ENCODE results near the gene MYL12A. TPM values are rescaled to one million over a fixed set of nuclear protein-coding genes. Genes with fewer than 3 reads are reported as not detected.
A peak's percentile ranks its signal among the peaks of the same experiment; 100 is the strongest.

MYL12A gene
- total and polyA plus RNA-seq, 2 of the 13 experiments (the other 11 are each of a cell fraction or from before 2014, with no cell fraction given): 261 to 277 TPM

DNA sequence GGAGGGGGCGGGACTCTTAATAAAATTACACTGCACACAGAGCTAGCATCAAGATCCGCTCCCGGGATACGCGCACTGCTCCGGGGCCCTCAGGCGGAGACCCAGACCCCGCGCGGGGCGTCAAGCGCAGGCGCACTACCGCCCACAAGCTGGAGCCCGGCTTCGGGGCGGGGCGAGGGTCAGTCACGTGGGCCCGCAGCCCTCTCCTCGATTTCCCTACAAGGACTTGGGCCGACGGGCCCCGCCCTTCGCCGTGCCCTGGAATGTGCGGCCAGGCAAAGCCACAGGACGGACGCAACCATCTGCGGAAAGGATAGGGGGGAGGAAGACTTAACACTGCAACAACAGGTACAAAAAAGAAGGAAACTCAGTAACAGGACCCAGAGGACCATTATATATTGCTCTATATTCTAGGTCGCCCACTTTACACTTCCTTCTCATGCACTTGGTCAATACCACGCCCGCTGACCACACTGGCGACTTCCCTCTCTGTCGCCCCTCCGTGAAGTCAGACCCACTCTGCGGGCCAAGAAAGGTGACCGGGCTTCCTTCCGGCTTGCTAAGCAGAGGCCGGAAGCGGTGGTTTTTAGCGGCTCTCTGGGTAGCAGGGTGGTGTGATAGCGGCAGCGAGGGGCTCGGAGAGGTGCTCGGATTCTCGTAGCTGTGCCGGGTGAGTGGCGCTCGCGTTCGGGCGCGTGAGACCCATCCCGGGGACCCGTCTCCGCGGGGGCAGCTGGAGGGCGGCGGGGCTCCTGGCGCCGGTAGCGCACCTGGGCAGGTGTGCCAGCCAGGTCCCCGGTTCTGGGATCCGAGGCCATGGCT, at the start of gene MYL12A (continued):
- peak; percentile 73 for TF ChIP-seq ZNF317 (CRISPR knock-in tag; IDR thresholded peaks at IDR 0.05)
- peak; percentile 89 for TF ChIP-seq TOPORS (CRISPR knock-in tag; IDR thresholded peaks at IDR 0.05)
- TF ChIP-seq, protein P1, sequence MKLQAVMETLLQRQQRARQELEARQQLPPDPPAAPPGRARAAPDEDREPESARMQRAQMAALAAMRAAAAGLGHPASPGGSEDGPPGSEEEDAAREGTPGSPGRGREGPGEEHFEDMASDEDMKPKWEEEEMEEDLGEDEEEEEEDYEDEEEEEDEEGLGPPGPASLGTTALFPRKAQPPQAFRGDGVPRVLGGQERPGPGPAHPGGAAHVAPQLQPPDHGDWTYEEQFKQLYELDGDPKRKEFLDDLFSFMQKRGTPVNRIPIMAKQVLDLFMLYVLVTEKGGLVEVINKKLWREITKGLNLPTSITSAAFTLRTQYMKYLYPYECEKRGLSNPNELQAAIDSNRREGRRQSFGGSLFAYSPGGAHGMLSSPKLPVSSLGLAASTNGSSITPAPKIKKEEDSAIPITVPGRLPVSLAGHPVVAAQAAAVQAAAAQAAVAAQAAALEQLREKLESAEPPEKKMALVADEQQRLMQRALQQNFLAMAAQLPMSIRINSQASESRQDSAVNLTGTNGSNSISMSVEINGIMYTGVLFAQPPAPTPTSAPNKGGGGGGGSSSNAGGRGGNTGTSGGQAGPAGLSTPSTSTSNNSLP (IDR thresholded peaks at IDR 0.05; ENCODE audit: low read depth, low read length): peak; percentile 56; the same call in 1 of the 2 replicates
- TF ChIP-seq GPN1 (CRISPR knock-in tag; IDR thresholded peaks at IDR 0.05; ENCODE audit: borderline replicate concordance): no peak
- TF ChIP-seq POGZ (CRISPR knock-in tag; IDR thresholded peaks at IDR 0.05): peak; percentile 94
- peak; percentile 14; the same call in 1 of the 2 replicates for TF ChIP-seq ZKSCAN8 (CRISPR knock-in tag; IDR thresholded peaks at IDR 0.05; ENCODE audit: borderline replicate concordance)
- TF ChIP-seq, protein P2, sequence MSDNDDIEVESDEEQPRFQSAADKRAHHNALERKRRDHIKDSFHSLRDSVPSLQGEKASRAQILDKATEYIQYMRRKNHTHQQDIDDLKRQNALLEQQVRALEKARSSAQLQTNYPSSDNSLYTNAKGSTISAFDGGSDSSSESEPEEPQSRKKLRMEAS (IDR thresholded peaks at IDR 0.05): peak; percentile 80
- no peak for TF ChIP-seq KLF13 (CRISPR knock-in tag; IDR thresholded peaks at IDR 0.05)
- TF ChIP-seq, protein P3, sequence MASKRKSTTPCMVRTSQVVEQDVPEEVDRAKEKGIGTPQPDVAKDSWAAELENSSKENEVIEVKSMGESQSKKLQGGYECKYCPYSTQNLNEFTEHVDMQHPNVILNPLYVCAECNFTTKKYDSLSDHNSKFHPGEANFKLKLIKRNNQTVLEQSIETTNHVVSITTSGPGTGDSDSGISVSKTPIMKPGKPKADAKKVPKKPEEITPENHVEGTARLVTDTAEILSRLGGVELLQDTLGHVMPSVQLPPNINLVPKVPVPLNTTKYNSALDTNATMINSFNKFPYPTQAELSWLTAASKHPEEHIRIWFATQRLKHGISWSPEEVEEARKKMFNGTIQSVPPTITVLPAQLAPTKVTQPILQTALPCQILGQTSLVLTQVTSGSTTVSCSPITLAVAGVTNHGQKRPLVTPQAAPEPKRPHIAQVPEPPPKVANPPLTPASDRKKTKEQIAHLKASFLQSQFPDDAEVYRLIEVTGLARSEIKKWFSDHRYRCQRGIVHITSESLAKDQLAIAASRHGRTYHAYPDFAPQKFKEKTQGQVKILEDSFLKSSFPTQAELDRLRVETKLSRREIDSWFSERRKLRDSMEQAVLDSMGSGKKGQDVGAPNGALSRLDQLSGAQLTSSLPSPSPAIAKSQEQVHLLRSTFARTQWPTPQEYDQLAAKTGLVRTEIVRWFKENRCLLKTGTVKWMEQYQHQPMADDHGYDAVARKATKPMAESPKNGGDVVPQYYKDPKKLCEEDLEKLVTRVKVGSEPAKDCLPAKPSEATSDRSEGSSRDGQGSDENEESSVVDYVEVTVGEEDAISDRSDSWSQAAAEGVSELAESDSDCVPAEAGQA (IDR thresholded peaks at IDR 0.05; ENCODE audit: low read depth): 0 out of 2 replicates have a peak, but pooled peaks have one; percentile 34
- TF ChIP-seq, protein P3 (CRISPR knock-in tag; IDR thresholded peaks at IDR 0.05; ENCODE audit: borderline replicate concordance): no peak
- TF ChIP-seq, protein P4, sequence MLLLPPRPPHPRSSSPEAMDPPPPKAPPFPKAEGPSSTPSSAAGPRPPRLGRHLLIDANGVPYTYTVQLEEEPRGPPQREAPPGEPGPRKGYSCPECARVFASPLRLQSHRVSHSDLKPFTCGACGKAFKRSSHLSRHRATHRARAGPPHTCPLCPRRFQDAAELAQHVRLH (CRISPR knock-in tag; IDR thresholded peaks at IDR 0.05; ENCODE audit: borderline replicate concordance, low read depth): peak; percentile 39; the same call in 1 of the 2 replicates
- peak; percentile 60; the same call in 1 of the 2 replicates for TF ChIP-seq ZNF333 (CRISPR knock-in tag; IDR thresholded peaks at IDR 0.05; ENCODE audit: borderline replicate concordance)
- TF ChIP-seq, protein P5, sequence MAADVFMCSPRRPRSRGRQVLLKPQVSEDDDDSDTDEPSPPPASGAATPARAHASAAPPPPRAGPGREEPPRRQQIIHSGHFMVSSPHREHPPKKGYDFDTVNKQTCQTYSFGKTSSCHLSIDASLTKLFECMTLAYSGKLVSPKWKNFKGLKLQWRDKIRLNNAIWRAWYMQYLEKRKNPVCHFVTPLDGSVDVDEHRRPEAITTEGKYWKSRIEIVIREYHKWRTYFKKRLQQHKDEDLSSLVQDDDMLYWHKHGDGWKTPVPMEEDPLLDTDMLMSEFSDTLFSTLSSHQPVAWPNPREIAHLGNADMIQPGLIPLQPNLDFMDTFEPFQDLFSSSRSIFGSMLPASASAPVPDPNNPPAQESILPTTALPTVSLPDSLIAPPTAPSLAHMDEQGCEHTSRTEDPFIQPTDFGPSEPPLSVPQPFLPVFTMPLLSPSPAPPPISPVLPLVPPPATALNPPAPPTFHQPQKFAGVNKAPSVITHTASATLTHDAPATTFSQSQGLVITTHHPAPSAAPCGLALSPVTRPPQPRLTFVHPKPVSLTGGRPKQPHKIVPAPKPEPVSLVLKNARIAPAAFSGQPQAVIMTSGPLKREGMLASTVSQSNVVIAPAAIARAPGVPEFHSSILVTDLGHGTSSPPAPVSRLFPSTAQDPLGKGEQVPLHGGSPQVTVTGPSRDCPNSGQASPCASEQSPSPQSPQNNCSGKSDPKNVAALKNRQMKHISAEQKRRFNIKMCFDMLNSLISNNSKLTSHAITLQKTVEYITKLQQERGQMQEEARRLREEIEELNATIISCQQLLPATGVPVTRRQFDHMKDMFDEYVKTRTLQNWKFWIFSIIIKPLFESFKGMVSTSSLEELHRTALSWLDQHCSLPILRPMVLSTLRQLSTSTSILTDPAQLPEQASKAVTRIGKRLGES (CRISPR knock-in tag; IDR thresholded peaks at IDR 0.05; ENCODE audit: borderline replicate concordance): no peak
- TF ChIP-seq, protein P6, sequence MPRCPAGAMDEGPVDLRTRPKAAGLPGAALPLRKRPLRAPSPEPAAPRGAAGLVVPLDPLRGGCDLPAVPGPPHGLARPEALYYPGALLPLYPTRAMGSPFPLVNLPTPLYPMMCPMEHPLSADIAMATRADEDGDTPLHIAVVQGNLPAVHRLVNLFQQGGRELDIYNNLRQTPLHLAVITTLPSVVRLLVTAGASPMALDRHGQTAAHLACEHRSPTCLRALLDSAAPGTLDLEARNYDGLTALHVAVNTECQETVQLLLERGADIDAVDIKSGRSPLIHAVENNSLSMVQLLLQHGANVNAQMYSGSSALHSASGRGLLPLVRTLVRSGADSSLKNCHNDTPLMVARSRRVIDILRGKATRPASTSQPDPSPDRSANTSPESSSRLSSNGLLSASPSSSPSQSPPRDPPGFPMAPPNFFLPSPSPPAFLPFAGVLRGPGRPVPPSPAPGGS (CRISPR knock-in tag; IDR thresholded peaks at IDR 0.05): no peak; the same call in 1 of the 2 replicates
- TF ChIP-seq MBNL3 (CRISPR knock-in tag; conservative IDR thresholded peaks at IDR 0.05): no peak
